Measurements from ENCODE around the gene KRTAP4-8.

DNA sequence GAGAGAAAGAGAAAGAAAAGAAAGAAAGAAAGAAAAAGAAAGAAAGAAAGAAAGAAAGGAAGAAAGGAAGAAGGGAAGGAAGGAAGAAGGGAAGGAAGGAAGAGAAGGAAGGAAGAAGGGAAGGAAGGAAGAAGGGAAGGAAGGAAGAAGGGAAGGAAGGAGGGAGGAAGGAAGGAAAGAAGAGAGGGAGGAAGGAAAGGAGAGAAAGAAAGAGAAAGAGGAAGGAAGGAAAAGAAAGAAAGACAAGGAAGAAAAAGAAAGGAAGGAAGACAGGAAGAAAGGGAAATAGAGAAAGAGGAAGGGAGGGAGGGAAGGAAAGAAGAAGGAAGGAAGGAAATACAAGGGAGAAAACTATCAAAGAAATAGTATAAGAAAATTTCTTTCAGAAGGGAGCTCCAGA, 21.2 kb downstream of the KRTAP4-8 start:
- TF ChIP-seq, protein P1, sequence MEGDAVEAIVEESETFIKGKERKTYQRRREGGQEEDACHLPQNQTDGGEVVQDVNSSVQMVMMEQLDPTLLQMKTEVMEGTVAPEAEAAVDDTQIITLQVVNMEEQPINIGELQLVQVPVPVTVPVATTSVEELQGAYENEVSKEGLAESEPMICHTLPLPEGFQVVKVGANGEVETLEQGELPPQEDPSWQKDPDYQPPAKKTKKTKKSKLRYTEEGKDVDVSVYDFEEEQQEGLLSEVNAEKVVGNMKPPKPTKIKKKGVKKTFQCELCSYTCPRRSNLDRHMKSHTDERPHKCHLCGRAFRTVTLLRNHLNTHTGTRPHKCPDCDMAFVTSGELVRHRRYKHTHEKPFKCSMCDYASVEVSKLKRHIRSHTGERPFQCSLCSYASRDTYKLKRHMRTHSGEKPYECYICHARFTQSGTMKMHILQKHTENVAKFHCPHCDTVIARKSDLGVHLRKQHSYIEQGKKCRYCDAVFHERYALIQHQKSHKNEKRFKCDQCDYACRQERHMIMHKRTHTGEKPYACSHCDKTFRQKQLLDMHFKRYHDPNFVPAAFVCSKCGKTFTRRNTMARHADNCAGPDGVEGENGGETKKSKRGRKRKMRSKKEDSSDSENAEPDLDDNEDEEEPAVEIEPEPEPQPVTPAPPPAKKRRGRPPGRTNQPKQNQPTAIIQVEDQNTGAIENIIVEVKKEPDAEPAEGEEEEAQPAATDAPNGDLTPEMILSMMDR (IDR thresholded peaks at IDR 0.05), result no peak
- no peak for TF ChIP-seq EZH2 (IDR thresholded peaks at IDR 0.05; ENCODE audit: borderline replicate concordance, insufficient read depth, low read depth, low read length, poor library complexity, severe bottlenecking)
